Measurements from ENCODE around the gene HSPH1. TPM values are rescaled to one million over a fixed set of nuclear protein-coding genes. Genes with fewer than 3 reads are reported as not detected.
"Not testable (repeated sequence)": the region's sequence is repeated elsewhere in the genome, so short reads cannot be mapped to it uniquely, and the experiment has no call there.

Gene HSPH1
- total and polyA plus RNA-seq, 11 donors = 24.6 to 88.1 (median 44.5) TPM

DNA sequence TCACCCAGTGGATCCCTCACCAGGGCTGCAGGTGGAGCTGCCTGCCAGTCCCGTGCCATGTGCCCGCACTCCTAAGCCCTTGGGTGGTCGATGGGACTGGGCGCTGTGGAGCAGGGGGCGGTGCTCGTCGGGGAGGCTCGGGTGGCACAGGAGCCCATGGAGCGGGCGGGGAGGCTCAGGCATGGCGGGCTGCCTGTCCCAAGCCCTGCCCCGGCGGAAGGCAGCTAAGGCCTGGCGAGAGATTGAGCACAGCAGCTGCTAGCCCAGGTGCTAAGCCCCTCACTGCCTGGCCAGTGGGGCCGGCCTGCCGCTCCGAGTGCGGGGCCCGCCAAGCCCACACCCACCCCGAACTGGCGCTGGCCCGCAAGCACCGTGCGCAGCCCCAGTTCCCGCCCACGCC, 21.3 kb upstream of the HSPH1 start:
- no peak for TF ChIP-seq POLR2A (IDR thresholded peaks at IDR 0.05)
- TF ChIP-seq, protein P1, sequence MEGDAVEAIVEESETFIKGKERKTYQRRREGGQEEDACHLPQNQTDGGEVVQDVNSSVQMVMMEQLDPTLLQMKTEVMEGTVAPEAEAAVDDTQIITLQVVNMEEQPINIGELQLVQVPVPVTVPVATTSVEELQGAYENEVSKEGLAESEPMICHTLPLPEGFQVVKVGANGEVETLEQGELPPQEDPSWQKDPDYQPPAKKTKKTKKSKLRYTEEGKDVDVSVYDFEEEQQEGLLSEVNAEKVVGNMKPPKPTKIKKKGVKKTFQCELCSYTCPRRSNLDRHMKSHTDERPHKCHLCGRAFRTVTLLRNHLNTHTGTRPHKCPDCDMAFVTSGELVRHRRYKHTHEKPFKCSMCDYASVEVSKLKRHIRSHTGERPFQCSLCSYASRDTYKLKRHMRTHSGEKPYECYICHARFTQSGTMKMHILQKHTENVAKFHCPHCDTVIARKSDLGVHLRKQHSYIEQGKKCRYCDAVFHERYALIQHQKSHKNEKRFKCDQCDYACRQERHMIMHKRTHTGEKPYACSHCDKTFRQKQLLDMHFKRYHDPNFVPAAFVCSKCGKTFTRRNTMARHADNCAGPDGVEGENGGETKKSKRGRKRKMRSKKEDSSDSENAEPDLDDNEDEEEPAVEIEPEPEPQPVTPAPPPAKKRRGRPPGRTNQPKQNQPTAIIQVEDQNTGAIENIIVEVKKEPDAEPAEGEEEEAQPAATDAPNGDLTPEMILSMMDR (IDR thresholded peaks at IDR 0.05) = no peak
- no peak overlapping the region for H3K4me3 ChIP-seq
- no peaks in the 10 kb centered on the region for H3K4me1 ChIP-seq
- ATAC-seq = no peak
- H3K27me3 ChIP-seq = no peaks in the 10 kb centered on the region
- DNase-seq = no peak
- H3K9me3 ChIP-seq = no peaks in the 10 kb centered on the region
- H3K36me3 ChIP-seq = no peaks in the 10 kb centered on the region
- H3K27ac ChIP-seq = no peak overlapping the region
- WGBS, 4 donors = 92 to 100% (median 95%) methylated on average over 9 to 26 of the region's 26 CpGs
- intact Hi-C loops (cut with DNase I) = no loop called here

DNA sequence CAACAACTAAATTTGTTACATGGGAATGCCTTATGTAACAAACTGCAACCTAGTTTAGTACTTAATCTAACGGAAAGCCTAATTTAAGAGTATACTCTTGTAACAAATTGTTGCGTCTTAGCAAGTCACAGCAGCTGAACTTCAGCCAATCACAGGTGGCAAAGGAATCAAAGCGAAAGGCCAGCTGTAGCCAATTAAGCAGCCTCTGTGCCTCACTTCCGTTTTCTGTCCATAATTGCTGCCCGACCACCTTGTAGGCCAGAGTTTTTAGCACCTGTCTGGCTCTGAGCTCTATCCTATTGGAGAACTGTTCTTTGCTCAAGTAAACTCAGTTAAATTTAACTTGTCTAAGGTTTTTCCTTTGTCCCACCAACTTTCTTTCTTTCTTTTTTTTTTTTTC, 18.1 kb upstream of the HSPH1 start:
- intact Hi-C loops (cut with DNase I) = loop anchor here in 4 of 10 donors (10.0 kb wide), 2 partner anchors 245 to 565 kb away; no protein-coding TSS in a partner anchor

DNA sequence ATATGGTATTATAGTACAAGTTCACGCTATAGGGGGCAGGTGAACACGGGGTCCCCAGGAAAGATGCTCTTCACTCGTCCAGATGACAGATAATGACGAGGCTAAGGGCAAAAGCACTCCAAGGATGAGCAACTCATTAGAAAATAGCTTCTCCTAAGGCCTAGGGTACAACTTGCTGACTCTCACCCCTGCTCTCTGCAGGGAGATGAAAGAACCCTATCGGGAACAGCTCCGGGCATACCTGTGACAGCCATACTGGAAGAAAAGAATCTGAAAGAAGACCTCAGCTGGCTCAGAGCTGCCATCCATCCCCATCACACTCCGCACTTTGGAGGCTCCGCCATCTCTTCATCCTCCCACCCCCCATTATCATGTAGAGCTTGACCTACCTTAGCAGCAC, 17.5 kb upstream of the HSPH1 start:
- Histone ChIP-seq H3K27ac (no peak overlapping the region), H3K27me3 (no peaks in the 10 kb centered on the region), H3K9me3 (no peaks in the 10 kb centered on the region), H3K4me1 (no peaks in the 10 kb centered on the region), H3K4me3 (no peak overlapping the region), H3K36me3 (no peaks in the 10 kb centered on the region)
- intact Hi-C loops (cut with DNase I) = loop anchor here in 4 of 10 donors (10.0 kb wide), 2 partner anchors 246 to 566 kb away; no protein-coding TSS in a partner anchor
- DNase-seq (no peak), ATAC-seq (no peak)
- TF ChIP-seq POLR2A (IDR thresholded peaks at IDR 0.05) = no peak
- TF ChIP-seq, protein P1 (IDR thresholded peaks at IDR 0.05) = no peak
- WGBS, 4 donors = 93 to 95% (median 94%) methylated on average over 8 of the region's 8 CpGs

More for the DNA sequence above, 18.1 kb upstream of the HSPH1 start:
- H3K27ac ChIP-seq = no peak overlapping the region
- H3K4me3 ChIP-seq = no peak overlapping the region
- TF ChIP-seq POLR2A (IDR thresholded peaks at IDR 0.05) = no peak
- no peaks in the 10 kb centered on the region for H3K4me1 ChIP-seq
- no peaks in the 10 kb centered on the region for H3K27me3 ChIP-seq
- WGBS, 4 donors = 72 to 87% (median 78%) methylated on average over 5 of the region's 5 CpGs
- ATAC-seq (no peak), DNase-seq (no peak)
- no peaks in the 10 kb centered on the region for H3K9me3 ChIP-seq
- H3K36me3 ChIP-seq = no peaks in the 10 kb centered on the region

DNA sequence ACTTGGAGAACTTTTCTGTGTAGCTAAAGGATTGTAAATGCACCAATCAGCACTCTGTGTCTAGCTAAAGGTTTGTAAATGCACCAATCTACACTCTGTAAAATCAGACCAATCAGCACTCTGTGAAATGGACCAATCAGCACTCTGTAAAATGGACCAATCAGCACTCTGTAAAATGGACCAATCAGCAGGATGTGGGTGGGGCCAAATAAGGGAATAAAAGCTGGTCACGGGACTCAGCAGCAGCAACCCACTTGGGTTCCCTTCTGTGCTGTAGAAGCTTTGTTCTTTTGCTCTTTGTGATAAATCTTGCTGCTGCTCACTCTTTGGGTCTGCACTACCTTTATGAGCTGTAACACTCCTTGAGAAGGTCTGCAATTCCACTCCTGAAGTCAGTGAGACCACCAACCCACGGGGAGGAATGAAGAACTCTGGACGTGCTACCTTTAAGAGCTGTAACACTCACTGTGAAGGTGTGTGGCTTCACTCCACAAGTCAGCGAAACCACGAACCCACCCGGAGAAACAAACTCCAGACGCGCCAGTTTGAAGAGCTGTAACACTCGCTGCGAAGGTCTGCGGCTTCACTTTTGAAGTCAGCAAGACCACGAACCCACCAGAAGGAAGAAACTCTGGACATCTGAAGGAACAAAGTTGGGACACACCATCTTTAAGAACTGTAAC, 16.2 kb upstream of the HSPH1 start:
- H3K27ac ChIP-seq, H3K4me1 ChIP-seq, H3K9me3 ChIP-seq, H3K4me3 ChIP-seq, DNase-seq, H3K36me3 ChIP-seq, H3K27me3 ChIP-seq, ATAC-seq: not testable (repeated sequence)
- 89 to 95% (median 92%) methylated on average over 12 of the region's 12 CpGs for WGBS, 4 donors
- intact Hi-C loops (cut with DNase I) = loop anchor here in 4 of 10 donors (10.0 kb wide), 2 partner anchors 247 to 567 kb away; no protein-coding TSS in a partner anchor

DNA sequence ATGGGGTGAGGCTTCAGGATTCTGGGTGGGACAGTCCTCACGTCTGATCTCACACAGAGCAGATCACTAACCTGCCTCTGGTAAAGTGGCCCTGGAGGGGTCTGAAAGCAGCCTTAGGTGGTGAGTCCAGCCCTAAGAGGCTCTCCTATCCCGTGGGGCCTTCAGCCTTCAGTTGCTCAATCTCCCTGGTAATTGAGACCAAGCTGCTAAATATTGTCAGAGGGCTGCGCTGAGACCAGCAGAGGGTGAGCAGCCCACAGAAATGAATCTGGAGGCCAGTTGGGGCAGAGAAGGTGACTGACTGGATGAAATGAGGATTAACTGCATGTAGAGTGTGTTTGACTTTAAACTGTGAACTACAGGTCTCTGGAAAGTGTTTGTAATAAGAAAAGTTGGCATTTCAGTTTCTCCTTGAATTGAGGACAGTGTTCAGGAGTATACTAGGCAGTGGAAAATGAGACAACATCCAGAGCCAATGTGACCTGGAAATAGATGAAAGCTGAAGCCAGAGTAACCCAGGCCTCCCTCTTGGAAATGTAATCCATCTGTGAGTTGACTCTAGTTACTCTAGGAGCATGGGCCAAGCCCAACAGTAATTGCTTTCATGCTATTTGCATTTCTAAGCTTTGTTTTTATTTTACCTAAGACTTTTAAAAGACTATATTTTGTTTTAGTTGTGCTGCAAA, 14.3 kb upstream of the HSPH1 start:
- TF ChIP-seq, protein P1 (IDR thresholded peaks at IDR 0.05) = no peak
- TF ChIP-seq POLR2A (IDR thresholded peaks at IDR 0.05) = no peak
- intact Hi-C loops (cut with DNase I) = loop anchor here in 4 of 10 donors (10.0 kb wide), 2 partner anchors 249 to 569 kb away; no protein-coding TSS in a partner anchor
- WGBS, 4 donors = 74 to 88% (median 82%) methylated on average over 3 of the region's 3 CpGs
- no peaks in the 10 kb centered on the region for H3K9me3 ChIP-seq
- H3K4me1 ChIP-seq = no peaks in the 10 kb centered on the region
- H3K27ac ChIP-seq = no peak overlapping the region
- DNase-seq (no peak), ATAC-seq (no peak)
- H3K27me3 ChIP-seq = no peaks in the 10 kb centered on the region
- no peak overlapping the region for H3K4me3 ChIP-seq
- no peaks in the 10 kb centered on the region for H3K36me3 ChIP-seq

Data from heart left ventricle (tissue), 16 donors.